Peyer's patch (tissue), 4 donors: ENCODE measurements around the gene SKOR1.

Source experiments
- POLR2A ChIP-seq, 2 donors: fragments of 450-650 bp; IDR thresholded peaks; one replicate each; pipeline ENCODE4 v1.5.1; 2017; ENCODE audit warnings: antibody characterized with exemption in 2 of 2, mild to moderate bottlenecking in 2 of 2, moderate library complexity in 2 of 2
- TF ChIP-seq, protein P1 (sequence below), 6 experiments: fragments of 450-650 bp in 4 of 6; fragments of 200-600 bp in 2 of 6; sonication (generic) in 1 of 6; IDR thresholded peaks; one replicate each; pipeline ENCODE4 v1.5.1; 2017 to 2019; ENCODE audit warnings: antibody characterized with exemption in 6 of 6, mild to moderate bottlenecking in 3 of 6, moderate library complexity in 1 of 6

DNA sequence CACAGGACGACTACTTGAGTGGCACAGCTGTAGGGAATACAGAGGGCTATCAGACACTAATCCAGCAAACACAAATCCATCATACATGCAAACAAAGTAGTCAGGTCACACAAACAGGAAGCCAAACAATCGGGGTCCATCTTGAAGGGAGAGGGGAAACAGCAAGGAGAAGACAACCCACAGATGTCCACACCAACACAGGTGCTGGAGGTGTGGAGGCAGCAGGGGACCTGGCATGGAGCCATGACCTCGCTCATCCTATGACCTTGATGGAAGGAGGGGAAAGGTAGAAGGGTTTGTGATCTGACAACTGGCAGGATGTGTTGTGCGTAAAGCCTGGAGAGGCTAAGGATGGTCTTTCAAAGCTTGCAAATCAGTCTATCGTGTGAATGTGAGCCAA lies 39.9 kb upstream of the SKOR1 start:
- no peak for TF ChIP-seq POLR2A (IDR thresholded peaks at IDR 0.05)
- TF ChIP-seq, protein P1, sequence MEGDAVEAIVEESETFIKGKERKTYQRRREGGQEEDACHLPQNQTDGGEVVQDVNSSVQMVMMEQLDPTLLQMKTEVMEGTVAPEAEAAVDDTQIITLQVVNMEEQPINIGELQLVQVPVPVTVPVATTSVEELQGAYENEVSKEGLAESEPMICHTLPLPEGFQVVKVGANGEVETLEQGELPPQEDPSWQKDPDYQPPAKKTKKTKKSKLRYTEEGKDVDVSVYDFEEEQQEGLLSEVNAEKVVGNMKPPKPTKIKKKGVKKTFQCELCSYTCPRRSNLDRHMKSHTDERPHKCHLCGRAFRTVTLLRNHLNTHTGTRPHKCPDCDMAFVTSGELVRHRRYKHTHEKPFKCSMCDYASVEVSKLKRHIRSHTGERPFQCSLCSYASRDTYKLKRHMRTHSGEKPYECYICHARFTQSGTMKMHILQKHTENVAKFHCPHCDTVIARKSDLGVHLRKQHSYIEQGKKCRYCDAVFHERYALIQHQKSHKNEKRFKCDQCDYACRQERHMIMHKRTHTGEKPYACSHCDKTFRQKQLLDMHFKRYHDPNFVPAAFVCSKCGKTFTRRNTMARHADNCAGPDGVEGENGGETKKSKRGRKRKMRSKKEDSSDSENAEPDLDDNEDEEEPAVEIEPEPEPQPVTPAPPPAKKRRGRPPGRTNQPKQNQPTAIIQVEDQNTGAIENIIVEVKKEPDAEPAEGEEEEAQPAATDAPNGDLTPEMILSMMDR (IDR thresholded peaks at IDR 0.05): no peak
